ENCODE measurements around the gene IL36B.

Gene IL36B

GRCh38 chr2:113053666-113054065, 999 bp upstream of the IL36B start:
- no peak for DNase-seq
- Histone ChIP-seq H3K79me1 (replicated peaks; ENCODE audit: low read length, poor library complexity, severe bottlenecking) (no peaks in the 10 kb centered on the region), H3K27ac (ENCODE audit: low read length, poor library complexity, severe bottlenecking) (no peak overlapping the region), H2BK15ac (ENCODE audit: low read depth, poor library complexity, severe bottlenecking) (no peak overlapping the region), H3K9ac (ENCODE audit: low read length) (no peak overlapping the region), H4K91ac (ENCODE audit: low read length) (no peak overlapping the region), H3K27me3 (ENCODE audit: control insufficient read depth in 1 of 2, insufficient read depth in 1 of 2, low read length in 2 of 2) (peaks cover 4 to 11% of the 10 kb centered on the region in 2 experiments), H2AFZ (ENCODE audit: low read depth, low read length) (no peak overlapping the region), H2BK5ac (ENCODE audit: low read depth, low read length, poor library complexity, severe bottlenecking) (no peak overlapping the region), H3K36me3 (ENCODE audit: control insufficient read depth in 1 of 2, insufficient read depth in 2 of 2, low read depth in 1 of 2, low read length in 2 of 2) (no peaks in the 10 kb centered on the region), H2BK12ac (ENCODE audit: low read length in 2 of 2) (no peak overlapping the region), H3K4me2 (ENCODE audit: low read length, poor library complexity, severe bottlenecking) (no peak overlapping the region), H3K9me3 (ENCODE audit: control insufficient read depth, low read length) (peaks cover 39% of the 10 kb centered on the region), H3K14ac (ENCODE audit: low read length in 2 of 2) (no peak overlapping the region), H3K18ac (ENCODE audit: low read depth in 1 of 2, low read length in 2 of 2) (no peak overlapping the region), H3K4me3 (ENCODE audit: insufficient read depth in 1 of 2, low read depth in 1 of 2, low read length in 2 of 2) (no peak overlapping the region), H2AK5ac (ENCODE audit: low read length, severe bottlenecking) (no peak overlapping the region), H3K4me1 (ENCODE audit: control insufficient read depth, insufficient read depth, low read depth, low read length) (no peaks in the 10 kb centered on the region), H4K8ac (ENCODE audit: low read length) (no peak overlapping the region), H2BK120ac (ENCODE audit: low read depth, low read length) (no peak overlapping the region), H3K4ac (ENCODE audit: low read depth in 1 of 2, low read length in 2 of 2) (no peak overlapping the region), H3K23ac (ENCODE audit: low read length in 2 of 2) (no peak overlapping the region)
- WGBS: 52% methylated on average over 2 of the region's 3 CpGs

- Histone ChIP-seq H2AK5ac (ENCODE audit: low read length, severe bottlenecking) (no peak overlapping the region), H3K4ac (ENCODE audit: low read depth in 1 of 2, low read length in 2 of 2) (no peak overlapping the region), H3K18ac (ENCODE audit: low read depth in 1 of 2, low read length in 2 of 2) (no peak overlapping the region), H3K23ac (ENCODE audit: low read length in 2 of 2) (no peak overlapping the region), H3K4me1 (ENCODE audit: control insufficient read depth, insufficient read depth, low read depth, low read length) (no peaks in the 10 kb centered on the region), H3K9ac (ENCODE audit: low read length) (no peak overlapping the region), H2AFZ (ENCODE audit: low read depth, low read length) (no peak overlapping the region), H3K79me1 (replicated peaks; ENCODE audit: low read length, poor library complexity, severe bottlenecking) (no peaks in the 10 kb centered on the region), H4K91ac (ENCODE audit: low read length) (no peak overlapping the region), H2BK120ac (ENCODE audit: low read depth, low read length) (no peak overlapping the region), H3K4me3 (ENCODE audit: insufficient read depth in 1 of 2, low read depth in 1 of 2, low read length in 2 of 2) (no peak overlapping the region), H2BK5ac (ENCODE audit: low read depth, low read length, poor library complexity, severe bottlenecking) (no peak overlapping the region), H3K4me2 (ENCODE audit: low read length, poor library complexity, severe bottlenecking) (no peak overlapping the region), H3K14ac (ENCODE audit: low read length in 2 of 2) (no peak overlapping the region), H4K8ac (ENCODE audit: low read length) (no peak overlapping the region), H2BK12ac (ENCODE audit: low read length in 2 of 2) (no peak overlapping the region), H3K27ac (ENCODE audit: low read length, poor library complexity, severe bottlenecking) (no peak overlapping the region), H3K9me3 (ENCODE audit: control insufficient read depth, low read length) (peaks cover 36% of the 10 kb centered on the region), H3K36me3 (ENCODE audit: control insufficient read depth in 1 of 2, insufficient read depth in 2 of 2, low read depth in 1 of 2, low read length in 2 of 2) (no peaks in the 10 kb centered on the region), H2BK15ac (ENCODE audit: low read depth, poor library complexity, severe bottlenecking) (peak overlapping the region; percentile 30), H3K27me3 (ENCODE audit: control insufficient read depth in 1 of 2, insufficient read depth in 1 of 2, low read length in 2 of 2) (peaks cover 4 to 9% of the 10 kb centered on the region in 2 experiments)
- WGBS: 93% methylated on average over 38 of the region's 38 CpGs
- no peak for DNase-seq
Observed at GRCh38 chr2:113050921-113051895, 1.5 kb downstream of the IL36B start.

GRCh38 chr2:113046465-113046864, 6.2 kb downstream of the IL36B start:
- 100% methylated on average over 1 of the region's 5 CpGs for WGBS
- H3K27ac ChIP-seq (ENCODE audit: low read length, poor library complexity, severe bottlenecking): no peak overlapping the region
- H3K9me3 ChIP-seq (ENCODE audit: control insufficient read depth, low read length): peaks cover 9% of the 10 kb centered on the region
- no peak overlapping the region for H3K4ac ChIP-seq (ENCODE audit: low read depth in 1 of 2, low read length in 2 of 2)
- no peak overlapping the region for H4K8ac ChIP-seq (ENCODE audit: low read length)
- H3K14ac ChIP-seq (ENCODE audit: low read length in 2 of 2): no peak overlapping the region
- no peak overlapping the region for H2BK12ac ChIP-seq (ENCODE audit: low read length in 2 of 2)
- no peak overlapping the region for H3K23ac ChIP-seq (ENCODE audit: low read length in 2 of 2)
- H3K79me1 ChIP-seq (replicated peaks; ENCODE audit: low read length, poor library complexity, severe bottlenecking): no peaks in the 10 kb centered on the region
- no peak overlapping the region for H2BK5ac ChIP-seq (ENCODE audit: low read depth, low read length, poor library complexity, severe bottlenecking)
- no peak for DNase-seq
- no peaks in the 10 kb centered on the region for H3K4me1 ChIP-seq (ENCODE audit: control insufficient read depth, insufficient read depth, low read depth, low read length)
- no peak overlapping the region for H4K91ac ChIP-seq (ENCODE audit: low read length)
- H2AK5ac ChIP-seq (ENCODE audit: low read length, severe bottlenecking): no peak overlapping the region
- no peaks in the 10 kb centered on the region for H3K36me3 ChIP-seq (ENCODE audit: control insufficient read depth in 1 of 2, insufficient read depth in 2 of 2, low read depth in 1 of 2, low read length in 2 of 2)
- no peak overlapping the region for H2BK15ac ChIP-seq (ENCODE audit: low read depth, poor library complexity, severe bottlenecking)
- H3K4me2 ChIP-seq (ENCODE audit: low read length, poor library complexity, severe bottlenecking): no peak overlapping the region
- H3K18ac ChIP-seq (ENCODE audit: low read depth in 1 of 2, low read length in 2 of 2): no peak overlapping the region
- H3K9ac ChIP-seq (ENCODE audit: low read length): no peak overlapping the region
- H2AFZ ChIP-seq (ENCODE audit: low read depth, low read length): no peak overlapping the region
- peaks cover 4 to 7% of the 10 kb centered on the region in 2 experiments for H3K27me3 ChIP-seq (ENCODE audit: control insufficient read depth in 1 of 2, insufficient read depth in 1 of 2, low read length in 2 of 2)
- H3K4me3 ChIP-seq (ENCODE audit: insufficient read depth in 1 of 2, low read depth in 1 of 2, low read length in 2 of 2): no peak overlapping the region
- no peak overlapping the region for H2BK120ac ChIP-seq (ENCODE audit: low read depth, low read length)

- no peak overlapping the region for H4K8ac ChIP-seq (ENCODE audit: low read length)
Observed at GRCh38 chr2:113041871-113042270, 10.8 kb downstream of the IL36B start.

More at GRCh38 chr2:113041871-113042270, 10.8 kb downstream of the IL36B start:
- Histone ChIP-seq H3K4ac (ENCODE audit: low read depth in 1 of 2, low read length in 2 of 2) (no peak overlapping the region), H2BK15ac (ENCODE audit: low read depth, poor library complexity, severe bottlenecking) (no peak overlapping the region), H3K4me2 (ENCODE audit: low read length, poor library complexity, severe bottlenecking) (no peak overlapping the region), H2BK12ac (ENCODE audit: low read length in 2 of 2) (no peak overlapping the region), H3K27me3 (ENCODE audit: control insufficient read depth in 1 of 2, insufficient read depth in 1 of 2, low read length in 2 of 2) (peaks cover 10 to 15% of the 10 kb centered on the region in 2 experiments), H3K18ac (ENCODE audit: low read depth in 1 of 2, low read length in 2 of 2) (no peak overlapping the region), H3K14ac (ENCODE audit: low read length in 2 of 2) (no peak overlapping the region), H2AK5ac (ENCODE audit: low read length, severe bottlenecking) (no peak overlapping the region), H2BK5ac (ENCODE audit: low read depth, low read length, poor library complexity, severe bottlenecking) (no peak overlapping the region), H3K27ac (ENCODE audit: low read length, poor library complexity, severe bottlenecking) (no peak overlapping the region), H2AFZ (ENCODE audit: low read depth, low read length) (no peak overlapping the region), H3K9me3 (ENCODE audit: control insufficient read depth, low read length) (peaks cover 5% of the 10 kb centered on the region), H3K4me3 (ENCODE audit: insufficient read depth in 1 of 2, low read depth in 1 of 2, low read length in 2 of 2) (no peak overlapping the region), H3K36me3 (ENCODE audit: control insufficient read depth in 1 of 2, insufficient read depth in 2 of 2, low read depth in 1 of 2, low read length in 2 of 2) (no peaks in the 10 kb centered on the region), H2BK120ac (ENCODE audit: low read depth, low read length) (no peak overlapping the region), H3K9ac (ENCODE audit: low read length) (no peak overlapping the region), H4K91ac (ENCODE audit: low read length) (no peak overlapping the region), H3K79me1 (replicated peaks; ENCODE audit: low read length, poor library complexity, severe bottlenecking) (no peaks in the 10 kb centered on the region), H3K4me1 (ENCODE audit: control insufficient read depth, insufficient read depth, low read depth, low read length) (no peaks in the 10 kb centered on the region), H3K23ac (ENCODE audit: low read length in 2 of 2) (no peak overlapping the region)
- 57% methylated on average over 4 of the region's 5 CpGs for WGBS
- no peak for DNase-seq
